Mesenchymal stem cell (in vitro differentiated cells and primary cell): ENCODE measurements around the gene LRRFIP2.

Experiments used
- DNase-seq: peaks from one replicate; pipeline ENCODE4 v3.0.0-alpha.2; 2013
- H2AFZ ChIP-seq: one replicate; pipeline ENCODE4 v1.6.1; 2013; ENCODE audit warnings: low read depth, mild to moderate bottlenecking, control low read depth, inconsistent platforms, low read length, moderate library complexity
- H2AK5ac ChIP-seq: 2 replicates; pipeline ENCODE4 v1.6.1; 2013; ENCODE audit warnings: low read length, moderate library complexity, mild to moderate bottlenecking, inconsistent platforms; ENCODE audit not compliant: severe bottlenecking
- H2BK120ac ChIP-seq: one replicate; pipeline ENCODE4 v1.6.1; 2013; ENCODE audit warnings: low read depth, mild to moderate bottlenecking, inconsistent platforms, low read length, moderate library complexity
- H2BK12ac ChIP-seq, 2 experiments: one replicate each; pipeline ENCODE4 v1.6.1; 2013; ENCODE audit warnings: inconsistent platforms in 2 of 2, low read length in 2 of 2, mild to moderate bottlenecking in 2 of 2, moderate library complexity in 2 of 2, control low read depth in 1 of 2
- H2BK15ac ChIP-seq: one replicate; pipeline ENCODE4 v1.6.1; 2013; ENCODE audit warnings: mild to moderate bottlenecking, low read depth, inconsistent platforms; ENCODE audit not compliant: poor library complexity, severe bottlenecking
- H2BK5ac ChIP-seq: 2 replicates; pipeline ENCODE4 v1.6.1; 2013; ENCODE audit warnings: low read depth, mild to moderate bottlenecking, low read length, control low read depth, inconsistent platforms; ENCODE audit not compliant: poor library complexity, severe bottlenecking
- H3K14ac ChIP-seq, 2 experiments: one replicate each; pipeline ENCODE4 v1.6.1; 2013; ENCODE audit warnings: inconsistent platforms in 2 of 2, low read length in 2 of 2, control low read depth in 1 of 2, mild to moderate bottlenecking in 1 of 2, moderate library complexity in 1 of 2
- H3K18ac ChIP-seq, 2 experiments: one replicate each; pipeline ENCODE4 v1.6.1; 2013; ENCODE audit warnings: inconsistent platforms in 2 of 2, low read length in 2 of 2, control low read depth in 1 of 2, low read depth in 1 of 2, mild to moderate bottlenecking in 1 of 2
- H3K23ac ChIP-seq, 2 experiments: one replicate each; pipeline ENCODE4 v1.6.1; 2013; ENCODE audit warnings: inconsistent platforms in 2 of 2, low read length in 2 of 2, mild to moderate bottlenecking in 2 of 2, moderate library complexity in 2 of 2, control low read depth in 1 of 2
- H3K27ac ChIP-seq: 2 replicates; pipeline ENCODE4 v1.5.1; 2013; ENCODE audit warnings: mild to moderate bottlenecking, moderate library complexity, low read length, control low read depth, inconsistent platforms; ENCODE audit not compliant: poor library complexity, severe bottlenecking
- H3K27me3 ChIP-seq, 2 experiments: 2 replicates each; pipeline versions ENCODE4 v1.6.1 to v1.7.0; 2013; ENCODE audit warnings: low read length in 2 of 2, mild to moderate bottlenecking in 2 of 2, moderate library complexity in 2 of 2, control low read depth in 1 of 2, inconsistent platforms in 1 of 2; ENCODE audit not compliant: control insufficient read depth in 1 of 2, insufficient read depth in 1 of 2
- H3K36me3 ChIP-seq, 2 experiments: 2 replicates each; pipeline versions ENCODE4 v1.6.1 to v1.7.0; 2013; ENCODE audit warnings: low read length in 2 of 2, control low read depth in 1 of 2, inconsistent platforms in 1 of 2, low read depth in 1 of 2, mild to moderate bottlenecking in 1 of 2; ENCODE audit not compliant: insufficient read depth in 2 of 2, control insufficient read depth in 1 of 2
- H3K4ac ChIP-seq, 2 experiments: one replicate each; pipeline ENCODE4 v1.6.1; 2013; ENCODE audit warnings: inconsistent platforms in 2 of 2, low read length in 2 of 2, mild to moderate bottlenecking in 2 of 2, moderate library complexity in 2 of 2, control low read depth in 1 of 2, low read depth in 1 of 2
- H3K4me1 ChIP-seq: 2 replicates; pipeline ENCODE4 v1.6.1; 2013; ENCODE audit warnings: low read depth, low read length, control low read depth; ENCODE audit not compliant: control insufficient read depth, insufficient read depth
- H3K4me2 ChIP-seq: 2 replicates; pipeline ENCODE4 v1.6.1; 2013; ENCODE audit warnings: low read length, mild to moderate bottlenecking, inconsistent platforms; ENCODE audit not compliant: poor library complexity, severe bottlenecking
- H3K4me3 ChIP-seq, 2 experiments: 2 replicates each; pipeline versions ENCODE4 v1.5.1 to v1.7.0; 2013; ENCODE audit warnings: low read length in 2 of 2, mild to moderate bottlenecking in 2 of 2, control low read depth in 1 of 2, low read depth in 1 of 2; ENCODE audit not compliant: insufficient read depth in 1 of 2
- H3K79me1 ChIP-seq: replicated peaks from 2 replicates; pipeline ENCODE4 v1.6.1; 2013; ENCODE audit warnings: mild to moderate bottlenecking, control low read depth, low read length, inconsistent platforms; ENCODE audit not compliant: poor library complexity, severe bottlenecking
- H3K9ac ChIP-seq: 2 replicates; pipeline ENCODE4 v1.7.0; 2013; ENCODE audit warnings: mild to moderate bottlenecking, low read length, moderate library complexity
- H3K9me3 ChIP-seq: 2 replicates; pipeline ENCODE4 v1.7.0; 2013; ENCODE audit warnings: mild to moderate bottlenecking, low read length; ENCODE audit not compliant: control insufficient read depth
- H4K8ac ChIP-seq: one replicate; pipeline ENCODE4 v1.6.1; 2013; ENCODE audit warnings: inconsistent platforms, mild to moderate bottlenecking, low read length, moderate library complexity
- H4K91ac ChIP-seq: one replicate; pipeline ENCODE4 v1.6.1; 2013; ENCODE audit warnings: mild to moderate bottlenecking, low read length, inconsistent platforms
- WGBS: methylation state at CpG from one replicate; pipeline ENCODE4 v1.1.7; 2013; ENCODE audit warnings: mixed read lengths; 5-methylcytosine and 5-hydroxymethylcytosine counted together

The LRRFIP2 gene

GRCh38 chr3:37097776-37098175 lies 76.6 kb downstream of the LRRFIP2 start:
- no peak overlapping the region for H4K8ac ChIP-seq
- H2BK5ac ChIP-seq = no peak overlapping the region
- no peaks in the 10 kb centered on the region for H3K9me3 ChIP-seq
- no peak overlapping the region for H3K14ac ChIP-seq
- no peak overlapping the region for H4K91ac ChIP-seq
- H2AFZ ChIP-seq = no peak overlapping the region
- DNase-seq = no peak
- H2BK120ac ChIP-seq = no peak overlapping the region
- peaks cover 16% of the 10 kb centered on the region for H3K79me1 ChIP-seq
- H3K27ac ChIP-seq = peak overlapping the region; percentile 56
- H3K4me2 ChIP-seq = no peak overlapping the region
- H3K9ac ChIP-seq = peak overlapping the region; percentile 71
- H3K4me3 ChIP-seq = no peak overlapping the region
- H3K4ac ChIP-seq = no peak overlapping the region
- H2BK15ac ChIP-seq = no peak overlapping the region
- H3K23ac ChIP-seq = no peak overlapping the region
- peaks cover 10% of the 10 kb centered on the region for H3K4me1 ChIP-seq
- H3K27me3 ChIP-seq = no peaks in the 10 kb centered on the region
- H3K36me3 ChIP-seq = peaks cover 0 to 34% of the 10 kb centered on the region in 2 experiments
- H2AK5ac ChIP-seq = no peak overlapping the region
- H3K18ac ChIP-seq = no peak overlapping the region
- no peak overlapping the region for H2BK12ac ChIP-seq

- peak; percentile 33 for DNase-seq
- Histone ChIP-seq H3K18ac (no peak overlapping the region), H2BK12ac (no peak overlapping the region), H2BK120ac (no peak overlapping the region), H3K4ac (no peak overlapping the region), H3K4me1 (peaks cover 9% of the 10 kb centered on the region), H3K4me3 (no peak overlapping the region), H3K9me3 (no peaks in the 10 kb centered on the region), H3K36me3 (peaks cover 0 to 41% of the 10 kb centered on the region in 2 experiments), H3K14ac (no peak overlapping the region), H3K27ac (no peak overlapping the region), H3K4me2 (no peak overlapping the region), H2BK15ac (no peak overlapping the region), H2AK5ac (no peak overlapping the region), H2AFZ (no peak overlapping the region), H4K91ac (no peak overlapping the region), H2BK5ac (no peak overlapping the region), H3K27me3 (no peaks in the 10 kb centered on the region), H3K23ac (no peak overlapping the region), H4K8ac (no peak overlapping the region), H3K9ac (peak overlapping the region; percentile 71), H3K79me1 (peaks cover 18% of the 10 kb centered on the region)
- WGBS = 63% methylated on average over 1 of the region's 1 CpG
Measured at GRCh38 chr3:37096975-37097374, 77.4 kb downstream of the LRRFIP2 start.

GRCh38 chr3:37096288-37096687 lies 78.1 kb downstream of the LRRFIP2 start:
- no peak overlapping the region for H4K8ac ChIP-seq
- H3K4me1 ChIP-seq = peaks cover 9% of the 10 kb centered on the region
- 0% methylated on average over 1 of the region's 1 CpG for WGBS
- no peaks in the 10 kb centered on the region for H3K27me3 ChIP-seq
- H3K14ac ChIP-seq = no peak overlapping the region
- no peak overlapping the region for H3K18ac ChIP-seq
- H2BK120ac ChIP-seq = no peak overlapping the region
- no peak overlapping the region for H2BK12ac ChIP-seq
- H2AK5ac ChIP-seq = no peak overlapping the region
- peak; percentile 69 for DNase-seq
- H4K91ac ChIP-seq = no peak overlapping the region
- peaks cover 17% of the 10 kb centered on the region for H3K79me1 ChIP-seq
- H3K9me3 ChIP-seq = no peaks in the 10 kb centered on the region
- no peak overlapping the region for H2AFZ ChIP-seq
- H3K9ac ChIP-seq = peak overlapping the region; percentile 71
- peak overlapping the region; percentile 28 for H3K27ac ChIP-seq
- no peak overlapping the region for H2BK15ac ChIP-seq
- peaks cover 0 to 40% of the 10 kb centered on the region in 2 experiments for H3K36me3 ChIP-seq
- H3K4me3 ChIP-seq = no peak overlapping the region
- H2BK5ac ChIP-seq = no peak overlapping the region
- H3K4me2 ChIP-seq = no peak overlapping the region
- no peak overlapping the region for H3K4ac ChIP-seq
- H3K23ac ChIP-seq = no peak overlapping the region

GRCh38 chr3:37094636-37095035 lies 79.7 kb downstream of the LRRFIP2 start:
- Histone ChIP-seq H3K4me1 (peaks cover 7% of the 10 kb centered on the region), H3K4ac (no peak overlapping the region), H2BK12ac (no peak overlapping the region), H3K23ac (no peak overlapping the region), H2AFZ (no peak overlapping the region), H3K27me3 (no peaks in the 10 kb centered on the region), H2AK5ac (no peak overlapping the region), H3K36me3 (peaks cover 0 to 53% of the 10 kb centered on the region in 2 experiments), H3K18ac (no peak overlapping the region), H2BK5ac (no peak overlapping the region), H2BK120ac (no peak overlapping the region), H3K14ac (no peak overlapping the region), H3K27ac (no peak overlapping the region), H3K9me3 (no peaks in the 10 kb centered on the region), H3K4me2 (no peak overlapping the region), H2BK15ac (no peak overlapping the region), H4K91ac (no peak overlapping the region), H4K8ac (no peak overlapping the region), H3K4me3 (no peak overlapping the region), H3K9ac (no peak overlapping the region), H3K79me1 (peaks cover 18% of the 10 kb centered on the region)
- WGBS = 71% methylated on average over 3 of the region's 3 CpGs
- no peak for DNase-seq
